ENCODE results near the gene MUSTN1.

DNA sequence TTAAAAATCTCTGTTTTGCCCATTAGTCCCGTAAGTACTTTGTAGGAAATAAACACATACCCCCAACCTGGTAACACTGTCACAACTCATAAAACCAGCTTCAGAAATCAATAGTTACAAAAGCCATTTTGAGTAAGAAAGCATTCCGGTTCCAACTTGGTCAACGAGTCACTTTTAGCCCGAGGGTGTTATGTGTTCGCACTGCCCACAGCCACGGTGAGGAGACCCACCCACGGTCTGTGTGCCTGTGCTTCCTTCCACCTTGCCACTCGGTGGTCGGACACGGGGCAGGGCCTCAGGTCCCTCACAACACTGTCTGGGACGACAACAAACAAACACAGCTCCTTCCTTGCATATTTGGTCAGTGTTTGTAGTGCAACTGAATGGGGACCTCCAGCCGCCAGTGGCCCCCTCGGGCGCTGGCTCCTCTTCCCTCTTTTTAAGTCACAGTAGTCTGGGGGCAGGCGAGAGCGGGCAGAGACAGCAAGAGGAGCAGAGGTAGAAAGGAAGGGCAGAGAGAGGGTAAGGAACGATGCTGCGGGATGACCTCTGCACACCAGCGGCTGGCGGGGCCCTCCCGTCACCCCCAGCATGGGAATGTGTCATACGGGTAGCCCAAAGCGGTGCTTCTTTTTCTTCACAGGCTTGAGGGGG, 5.2 kb upstream of the MUSTN1 start:
- no peak for TF ChIP-seq YY1 (IDR thresholded peaks at IDR 0.05; ENCODE audit: insufficient read depth, insufficient read length)
- TF ChIP-seq SUZ12 (IDR thresholded peaks at IDR 0.05; ENCODE audit: extremely low read depth, insufficient read depth, insufficient read length) = no peak

Measured in NT2/D1 (cell line).